Adipocyte (in vitro differentiated cells): ENCODE data around the gene MEF2C.
"Not testable (repeated sequence)": the region's sequence is repeated elsewhere in the genome, so short reads cannot be mapped to it uniquely, and the experiment has no call there.

ENCODE experiments used
- DNase-seq: peaks from one replicate; pipeline ENCODE4 v3.0.0-alpha.2; 2015; ENCODE audit warnings: low read depth
- H3K27me3 ChIP-seq: replicated peaks from 2 replicates; pipeline ENCODE4 v1.7.0; 2013; ENCODE audit warnings: mild to moderate bottlenecking, low read length, moderate library complexity; ENCODE audit not compliant: control insufficient read depth, insufficient read depth
- H3K36me3 ChIP-seq: 2 replicates; pipeline ENCODE4 v1.7.0; 2013; ENCODE audit warnings: low read length, mild to moderate bottlenecking, moderate library complexity; ENCODE audit not compliant: control insufficient read depth, insufficient read depth, severe bottlenecking
- H3K4me1 ChIP-seq: 2 replicates; pipeline ENCODE4 v1.7.0; 2013; ENCODE audit warnings: mild to moderate bottlenecking, low read length, moderate library complexity; ENCODE audit not compliant: control insufficient read depth, insufficient read depth
- H3K4me3 ChIP-seq: 2 replicates; pipeline ENCODE4 v1.7.0; 2013; ENCODE audit warnings: mild to moderate bottlenecking, low read length, moderate library complexity
- H3K9ac ChIP-seq: 2 replicates; pipeline ENCODE4 v1.7.0; 2013; ENCODE audit warnings: mild to moderate bottlenecking, low read length, moderate library complexity
- H3K9me3 ChIP-seq: 2 replicates; pipeline ENCODE4 v1.7.0; 2013; ENCODE audit warnings: mild to moderate bottlenecking, low read length, moderate library complexity; ENCODE audit not compliant: control insufficient read depth

The MEF2C gene

GRCh38 chr5:88793797-88794196, 89.2 kb downstream of the MEF2C start:
- not testable (repeated sequence) for H3K36me3 ChIP-seq, H3K9ac ChIP-seq, DNase-seq, H3K4me1 ChIP-seq, H3K9me3 ChIP-seq, H3K27me3 ChIP-seq, H3K4me3 ChIP-seq

GRCh38 chr5:88792144-88792840, 90.7 kb downstream of the MEF2C start:
- H3K9ac ChIP-seq: no peak overlapping the region
- no peaks in the 10 kb centered on the region for H3K27me3 ChIP-seq
- no peak for DNase-seq
- no peaks in the 10 kb centered on the region for H3K4me1 ChIP-seq
- no peaks in the 10 kb centered on the region for H3K36me3 ChIP-seq
- H3K4me3 ChIP-seq: no peak overlapping the region
- no peaks in the 10 kb centered on the region for H3K9me3 ChIP-seq

GRCh38 chr5:88787856-88788255, 95.1 kb downstream of the MEF2C start:
- Histone ChIP-seq H3K4me1 (peaks cover 27% of the 10 kb centered on the region), H3K9me3 (no peaks in the 10 kb centered on the region), H3K9ac (no peak overlapping the region), H3K27me3 (no peaks in the 10 kb centered on the region), H3K36me3 (no peaks in the 10 kb centered on the region), H3K4me3 (no peak overlapping the region)
- DNase-seq: peak; percentile 22

GRCh38 chr5:88786789-88787188, 96.2 kb downstream of the MEF2C start:
- peaks cover 27% of the 10 kb centered on the region for H3K4me1 ChIP-seq
- H3K4me3 ChIP-seq: peak overlapping the region; percentile 71

GRCh38 chr5:88785746-88786565, 97.0 kb downstream of the MEF2C start:
- Histone ChIP-seq H3K9ac (peak overlapping the region; percentile 72), H3K9me3 (no peaks in the 10 kb centered on the region), H3K27me3 (no peaks in the 10 kb centered on the region), H3K36me3 (no peaks in the 10 kb centered on the region), H3K4me3 (peak overlapping the region; percentile 71), H3K4me1 (peaks cover 27% of the 10 kb centered on the region)
- DNase-seq: peak; percentile 95

More at GRCh38 chr5:88786789-88787188, 96.2 kb downstream of the MEF2C start:
- DNase-seq: no peak
- Histone ChIP-seq H3K9ac (peak overlapping the region; percentile 72), H3K27me3 (no peaks in the 10 kb centered on the region), H3K36me3 (no peaks in the 10 kb centered on the region), H3K9me3 (no peaks in the 10 kb centered on the region)

- no peak overlapping the region for H3K9ac ChIP-seq
- no peak overlapping the region for H3K4me3 ChIP-seq
- no peaks in the 10 kb centered on the region for H3K36me3 ChIP-seq
- no peaks in the 10 kb centered on the region for H3K9me3 ChIP-seq
- no peaks in the 10 kb centered on the region for H3K27me3 ChIP-seq
- no peak for DNase-seq
- H3K4me1 ChIP-seq: peaks cover 27% of the 10 kb centered on the region
Observed at GRCh38 chr5:88782571-88782970, 100.4 kb downstream of the MEF2C start.

- Histone ChIP-seq H3K9ac (no peak overlapping the region), H3K4me1 (peaks cover 16% of the 10 kb centered on the region), H3K9me3 (no peaks in the 10 kb centered on the region), H3K36me3 (no peaks in the 10 kb centered on the region), H3K27me3 (no peaks in the 10 kb centered on the region), H3K4me3 (no peak overlapping the region)
- no peak for DNase-seq
Observed at GRCh38 chr5:88780736-88781135, 102.2 kb downstream of the MEF2C start.

GRCh38 chr5:88778736-88779135, 104.2 kb downstream of the MEF2C start:
- H3K4me1 ChIP-seq: no peaks in the 10 kb centered on the region
- H3K9ac ChIP-seq: no peak overlapping the region
- H3K36me3 ChIP-seq: no peaks in the 10 kb centered on the region
- no peaks in the 10 kb centered on the region for H3K27me3 ChIP-seq
- no peak overlapping the region for H3K4me3 ChIP-seq
- no peaks in the 10 kb centered on the region for H3K9me3 ChIP-seq
- no peak for DNase-seq

GRCh38 chr5:88776692-88777091, 106.3 kb downstream of the MEF2C start:
- Histone ChIP-seq H3K9ac (no peak overlapping the region), H3K4me1 (no peaks in the 10 kb centered on the region), H3K4me3 (no peak overlapping the region), H3K27me3 (no peaks in the 10 kb centered on the region), H3K9me3 (no peaks in the 10 kb centered on the region), H3K36me3 (no peaks in the 10 kb centered on the region)
- DNase-seq: no peak

GRCh38 chr5:88772831-88773230, 110.2 kb downstream of the MEF2C start:
- DNase-seq: no peak

GRCh38 chr5:88772047-88772446, 110.9 kb downstream of the MEF2C start:
- peaks cover 23% of the 10 kb centered on the region for H3K4me1 ChIP-seq
- no peak overlapping the region for H3K4me3 ChIP-seq
- H3K36me3 ChIP-seq: no peaks in the 10 kb centered on the region
- H3K27me3 ChIP-seq: no peaks in the 10 kb centered on the region
- no peak for DNase-seq
- H3K9me3 ChIP-seq: no peaks in the 10 kb centered on the region
- H3K9ac ChIP-seq: no peak overlapping the region

More at GRCh38 chr5:88772831-88773230, 110.2 kb downstream of the MEF2C start:
- Histone ChIP-seq H3K27me3 (no peaks in the 10 kb centered on the region), H3K4me1 (peaks cover 20% of the 10 kb centered on the region), H3K4me3 (no peak overlapping the region), H3K9ac (no peak overlapping the region), H3K9me3 (no peaks in the 10 kb centered on the region), H3K36me3 (no peaks in the 10 kb centered on the region)
